Gastrocnemius medialis (tissue), 4 donors: Measurements from ENCODE around the gene KRT7. TPM values are rescaled to one million over a fixed set of nuclear protein-coding genes. Genes with fewer than 3 reads are reported as not detected.

ENCODE experiments used
- ATAC-seq, 2 donors: fragments of 150-250 bp; one replicate each; pipeline ENCODE4 v1.9.1; 2016
- DNase-seq, 2 donors: peaks; one replicate each; pipeline ENCODE4 v3.0.0-alpha.2; 2019
- H3K27ac ChIP-seq, 4 donors: fragments of 200-600 bp; sonication (generic); 1 replicate in 1 of 4; 2 replicates in 3 of 4; pipeline ENCODE4 v1.5.1; 2016 to 2018; ENCODE audit warnings: mild to moderate bottlenecking in 2 of 4, moderate library complexity in 1 of 4
- H3K27me3 ChIP-seq, 3 donors: fragments of 200-600 bp; sonication (generic) in 2 of 3; 1 replicate in 1 of 3; 2 replicates in 2 of 3; pipeline versions ENCODE4 v1.5.1 to v1.6.0; 2016 to 2019; ENCODE audit warnings: mild to moderate bottlenecking in 1 of 3, moderate library complexity in 1 of 3
- H3K36me3 ChIP-seq, 2 donors: fragments of 200-600 bp; sonication (generic) in 1 of 2; one replicate each; pipeline ENCODE4 v1.5.1; 2017 to 2018
- H3K4me1 ChIP-seq, 2 donors: fragments of 200-600 bp; sonication (generic) in 1 of 2; one replicate each; pipeline ENCODE4 v1.5.1; 2016 to 2017; ENCODE audit warnings: mild to moderate bottlenecking in 2 of 2
- H3K4me3 ChIP-seq, 4 donors: fragments of 200-600 bp; sonication (generic) in 3 of 4; 1 replicate in 1 of 4; 2 replicates in 3 of 4; pipeline ENCODE4 v1.5.1; 2016 to 2019; ENCODE audit warnings: mild to moderate bottlenecking in 2 of 4
- H3K9me3 ChIP-seq, 3 donors: fragments of 200-600 bp; sonication (generic) in 2 of 3; 1 replicate in 1 of 3; 2 replicates in 2 of 3; pipeline ENCODE4 v1.5.1; 2016 to 2019
- CTCF ChIP-seq, 5 experiments: fragments of 450-650 bp in 3 of 5; fragments of 200-600 bp in 2 of 5; sonication (generic) in 2 of 5; IDR thresholded peaks in 4 of 5; conservative IDR thresholded peaks in 1 of 5; 1 replicate in 4 of 5; 2 replicates in 1 of 5; pipeline ENCODE4 v1.5.1; 2016 to 2019; ENCODE audit warnings: antibody characterized with exemption in 5 of 5, mild to moderate bottlenecking in 3 of 5, moderate library complexity in 3 of 5
- POLR2A ChIP-seq, 2 donors: fragments of 450-650 bp; IDR thresholded peaks; one replicate each; pipeline ENCODE4 v1.6.1; 2017; ENCODE audit warnings: antibody characterized with exemption in 2 of 2, mild to moderate bottlenecking in 2 of 2, moderate library complexity in 2 of 2
- in situ Hi-C, 4 donors: fragments of 200-750 bp; cut with MboI; loops; one replicate each; pipeline versions ENCODE4 v1.15.0 to v1.8.0; 2017; ENCODE audit warnings: low sequenced_read_pairs in 4 of 4
- intact Hi-C: fragments of 100-400 bp; cut with DNase I; formaldehyde crosslinking; loops from one replicate; pipeline ENCODE4 v1.15.1; 2023; ENCODE audit warnings: low total_unique reads
- total RNA-seq, 4 donors: library from RNA; depleted of rRNA; stranded (reverse); fragments of >200 nt; gene quantifications; one replicate each; pipeline versions ENCODE4 v1.1.0 to v1.2.3, GENCODE V29; 2016

Gene KRT7
- total RNA-seq, 4 donors from 2014 or later = 0.39 to 4.4 (median 1.2) TPM

- Histone ChIP-seq H3K4me1 (peaks cover 53 to 61% of the 10 kb centered on the region in 2 donors), H3K36me3 (no peaks in the 10 kb centered on the region), H3K27ac (peak overlapping the region; percentile 60 to 80 (median 76)), H3K4me3 (no peak overlapping the region), H3K27me3 (no peaks in the 10 kb centered on the region), H3K9me3 (no peaks in the 10 kb centered on the region)
- ATAC-seq = peak; percentile 77 to 83
- intact Hi-C loops = no loop called here
- TF ChIP-seq POLR2A (IDR thresholded peaks at IDR 0.05) (no peak), CTCF (IDR thresholded peaks at IDR 0.05 in 4 of 5, conservative IDR thresholded peaks at IDR 0.05 in 1 of 5) (no peak)
- peak; percentile 36 to 56 for DNase-seq
- in situ Hi-C loops = no loop called here
Measured at GRCh38 chr12:52246720-52247621, 13.9 kb downstream of the KRT7 start.

GRCh38 chr12:52247622-52248540 lies 14.8 kb downstream of the KRT7 start:
- peaks cover 53 to 61% of the 10 kb centered on the region in 2 donors for H3K4me1 ChIP-seq
- no peaks in the 10 kb centered on the region for H3K36me3 ChIP-seq
- H3K9me3 ChIP-seq = no peaks in the 10 kb centered on the region
- no peak overlapping the region for H3K4me3 ChIP-seq
- H3K27ac ChIP-seq = peak overlapping the region; percentile 60 to 80 (median 76)
- DNase-seq (no peak), ATAC-seq (peak in 1 of 2 donors; percentile 6)
- TF ChIP-seq POLR2A (IDR thresholded peaks at IDR 0.05) (no peak), CTCF (IDR thresholded peaks at IDR 0.05 in 4 of 5, conservative IDR thresholded peaks at IDR 0.05 in 1 of 5) (no peak)
- intact Hi-C loops = loop anchor here (1.0 to 2.0 kb wide), 2 partner anchors 15 to 32 kb away; no protein-coding TSS in a partner anchor
- H3K27me3 ChIP-seq = no peaks in the 10 kb centered on the region
- in situ Hi-C loops = no loop called here

- H3K27ac ChIP-seq = peak overlapping the region; percentile 60 to 80 (median 76)
- no peak for TF ChIP-seq CTCF (IDR thresholded peaks at IDR 0.05 in 4 of 5, conservative IDR thresholded peaks at IDR 0.05 in 1 of 5)
- TF ChIP-seq POLR2A (IDR thresholded peaks at IDR 0.05) = no peak
- no peaks in the 10 kb centered on the region for H3K27me3 ChIP-seq
- H3K9me3 ChIP-seq = no peaks in the 10 kb centered on the region
- no peak overlapping the region for H3K4me3 ChIP-seq
- intact Hi-C loops = loop anchor here (1.0 to 2.0 kb wide), 2 partner anchors 14 to 32 kb away; no protein-coding TSS in a partner anchor
- DNase-seq (peak; percentile 43 to 69), ATAC-seq (peak; percentile 9 to 29)
- in situ Hi-C loops = no loop called here
- H3K4me1 ChIP-seq = peaks cover 45 to 53% of the 10 kb centered on the region in 2 donors
- H3K36me3 ChIP-seq = no peaks in the 10 kb centered on the region
Measured at GRCh38 chr12:52248541-52249461, 15.8 kb downstream of the KRT7 start.
